ENCODE measurements around the gene C12orf42. TPM values are rescaled to one million over a fixed set of nuclear protein-coding genes. Genes with fewer than 3 reads are reported as not detected.

Gene C12orf42
- 2.7 TPM for polyA plus RNA-seq (ENCODE audit: insufficient read length)

GRCh38 chr12:103495469-103496456 is at the start of gene C12orf42:
Gene C12orf42 (minus strand): TSS chr12:103495968. CDS start chr12:103478426, 17,542 bp downstream.
- no peak for DNase-seq (ENCODE audit: low read depth)

DNA sequence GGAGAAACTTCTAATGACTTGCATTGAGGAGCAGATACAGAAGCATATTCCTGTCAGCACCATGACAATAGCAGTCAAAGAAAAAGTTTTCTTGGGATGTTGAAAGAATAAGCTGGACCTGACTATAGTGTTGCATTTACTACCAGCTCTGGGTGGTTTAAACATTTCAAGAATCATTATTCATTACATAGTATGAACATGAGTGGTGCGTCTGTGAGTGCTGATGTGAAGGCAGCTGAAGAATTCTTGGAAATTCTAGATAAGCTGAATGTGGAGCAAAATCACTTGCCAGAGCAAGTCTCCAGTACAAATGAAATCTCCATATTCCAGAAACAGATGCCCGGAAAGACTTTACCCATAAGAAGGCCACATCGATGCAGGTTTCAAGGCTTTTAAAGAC is 46.3 kb upstream of the C12orf42 start:
- no peak for DNase-seq (ENCODE audit: low read depth)

- DNase-seq (ENCODE audit: low read depth) = no peak
Observed at GRCh38 chr12:103540319-103540718, 44.6 kb upstream of the C12orf42 start.

DNA sequence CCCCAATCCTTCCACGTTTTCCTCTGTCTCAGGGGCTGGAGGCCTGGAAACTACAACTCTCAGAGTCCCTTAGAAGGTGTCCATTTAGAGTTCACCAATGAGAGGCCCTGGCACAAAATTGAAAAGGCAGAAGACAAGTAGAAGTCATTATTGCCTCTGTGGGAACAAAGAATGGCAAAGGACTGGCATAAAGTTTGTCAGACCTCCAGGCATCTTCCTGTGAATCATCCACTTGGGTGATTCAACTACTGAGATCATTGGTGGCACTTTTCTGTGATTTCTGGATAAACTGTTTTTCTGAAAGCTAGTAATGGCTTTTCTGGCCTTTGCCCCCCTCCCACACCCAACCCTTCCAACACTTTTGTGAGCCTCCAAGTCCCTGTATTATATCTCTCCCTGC is 42.6 kb upstream of the C12orf42 start:
- no peak for DNase-seq (ENCODE audit: low read depth)

GRCh38 chr12:103530307-103531066 is 34.7 kb upstream of the C12orf42 start:
- DNase-seq (ENCODE audit: low read depth) = no peak

DNA sequence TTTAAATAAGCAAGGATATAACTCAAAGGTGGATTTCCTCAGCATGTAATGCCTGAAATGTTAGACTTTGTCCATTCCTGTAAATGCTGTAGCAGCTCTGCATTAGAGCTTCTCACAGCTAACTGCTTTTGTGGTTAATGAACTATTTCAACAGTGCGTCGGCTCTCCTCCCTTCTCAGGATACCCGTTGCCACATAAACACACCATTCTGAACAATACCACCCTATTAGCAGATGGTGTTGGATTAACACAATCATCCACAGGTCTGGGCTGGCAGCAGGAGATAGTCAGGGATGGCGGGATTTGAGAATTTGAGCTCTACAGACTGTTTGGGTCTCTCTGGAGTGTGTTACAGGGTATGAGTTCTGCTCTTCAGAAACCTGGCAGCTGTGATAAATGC is 33.5 kb upstream of the C12orf42 start:
- DNase-seq (ENCODE audit: low read depth) = no peak

DNA sequence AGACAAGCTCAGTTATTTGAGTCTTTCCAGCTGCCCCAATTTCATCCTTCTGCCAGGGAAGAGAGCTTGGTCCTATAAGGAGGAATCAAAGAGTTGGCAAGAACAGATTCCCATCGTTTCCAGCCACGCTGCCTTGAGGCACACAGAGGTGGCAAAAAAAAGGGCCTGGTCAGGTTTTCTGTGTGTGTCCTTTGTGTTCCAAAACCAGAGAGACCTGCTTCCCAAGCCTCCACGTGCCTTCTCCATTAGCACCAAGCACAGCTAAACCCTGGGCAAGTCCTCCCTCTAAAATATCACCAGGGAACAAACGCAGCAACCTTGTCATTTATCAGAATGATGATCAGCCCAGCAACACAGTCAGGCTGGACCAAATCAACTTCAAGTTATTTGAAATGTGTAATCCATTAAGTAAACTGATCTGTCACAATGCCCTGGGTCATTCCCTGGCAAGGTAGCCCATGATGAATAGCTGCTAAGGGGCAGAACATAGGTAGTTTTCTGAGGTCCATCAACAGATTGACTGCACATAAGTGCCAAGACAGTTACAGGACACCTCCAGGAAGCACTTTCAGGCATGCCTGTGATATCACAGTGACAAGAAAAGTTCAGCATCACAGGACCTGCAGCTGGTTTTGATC is 28.6 kb upstream of the C12orf42 start:
- DNase-seq (ENCODE audit: low read depth) = no peak

GRCh38 chr12:103523771-103524170 is 28.0 kb upstream of the C12orf42 start:
- DNase-seq (ENCODE audit: low read depth) = no peak

DNA sequence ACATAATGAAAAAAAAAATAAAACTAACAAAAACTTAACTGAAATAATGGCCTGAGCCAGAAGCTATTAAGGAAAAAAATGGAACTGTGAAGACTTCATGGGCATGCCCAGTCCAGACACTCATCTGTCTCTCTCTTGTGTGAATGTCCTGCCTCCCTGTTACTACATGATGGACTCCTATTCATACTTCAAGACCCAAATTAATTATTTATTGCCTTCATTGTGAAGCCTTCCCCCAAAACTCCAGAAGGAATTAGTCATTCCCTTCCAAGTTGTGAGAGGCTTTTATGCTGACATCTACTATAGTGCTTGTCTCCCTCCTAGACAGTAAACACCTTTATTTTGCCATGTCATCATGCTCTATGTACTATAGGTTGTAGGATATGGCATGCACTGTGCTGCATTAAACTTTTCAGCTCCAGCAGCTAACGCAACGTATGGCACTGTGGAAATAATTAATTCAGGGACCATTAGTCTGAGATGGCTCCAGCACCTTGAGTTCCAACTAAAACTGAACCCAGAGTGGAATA is 25.0 kb upstream of the C12orf42 start:
- no peak for DNase-seq (ENCODE audit: low read depth)

GRCh38 chr12:103519632-103520031 is 23.9 kb upstream of the C12orf42 start:
- no peak for DNase-seq (ENCODE audit: low read depth)

- no peak for DNase-seq (ENCODE audit: low read depth)
Observed at GRCh38 chr12:103518899-103519298, 23.1 kb upstream of the C12orf42 start.

DNA sequence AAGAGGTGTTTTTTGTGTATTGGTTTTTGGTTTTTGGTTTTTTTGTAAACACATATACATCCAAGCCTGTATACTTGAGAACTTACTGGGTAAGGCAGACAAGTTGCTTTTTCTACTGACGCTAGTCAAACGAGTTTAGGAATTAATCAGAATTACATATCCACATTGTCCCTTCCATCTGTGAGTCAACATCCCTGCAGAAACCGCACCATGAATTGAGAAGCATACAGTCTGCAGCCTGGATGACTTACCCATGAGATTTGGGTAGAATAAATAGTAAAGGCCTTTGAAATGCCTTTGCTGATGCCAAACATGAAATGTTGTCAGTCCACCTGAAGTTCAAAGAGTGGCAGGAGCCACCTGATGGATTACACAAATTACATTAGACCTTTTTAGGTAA is 21.4 kb upstream of the C12orf42 start:
- DNase-seq (ENCODE audit: low read depth) = no peak

- DNase-seq (ENCODE audit: low read depth) = no peak
Observed at GRCh38 chr12:103515341-103515740, 19.6 kb upstream of the C12orf42 start.

DNA sequence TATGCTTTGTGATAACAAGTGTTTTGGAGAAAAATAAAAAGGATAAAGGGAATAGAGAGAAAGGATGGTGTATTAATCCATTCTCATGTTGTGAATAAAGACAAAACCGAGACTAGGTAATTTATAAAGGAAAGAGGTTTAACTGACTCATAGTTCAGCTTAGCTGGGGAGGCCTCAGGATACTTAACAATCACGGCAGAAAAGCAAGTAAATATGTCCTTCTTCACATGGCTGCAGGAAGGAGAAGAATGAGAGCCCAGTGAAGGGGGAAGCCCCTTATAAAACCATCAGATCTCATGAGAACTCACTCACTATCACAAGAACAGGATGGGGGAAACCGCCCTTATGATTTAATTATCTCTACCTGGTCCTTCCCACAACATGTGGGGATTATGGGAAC is 18.1 kb upstream of the C12orf42 start:
- no peak for DNase-seq (ENCODE audit: low read depth)

DNA sequence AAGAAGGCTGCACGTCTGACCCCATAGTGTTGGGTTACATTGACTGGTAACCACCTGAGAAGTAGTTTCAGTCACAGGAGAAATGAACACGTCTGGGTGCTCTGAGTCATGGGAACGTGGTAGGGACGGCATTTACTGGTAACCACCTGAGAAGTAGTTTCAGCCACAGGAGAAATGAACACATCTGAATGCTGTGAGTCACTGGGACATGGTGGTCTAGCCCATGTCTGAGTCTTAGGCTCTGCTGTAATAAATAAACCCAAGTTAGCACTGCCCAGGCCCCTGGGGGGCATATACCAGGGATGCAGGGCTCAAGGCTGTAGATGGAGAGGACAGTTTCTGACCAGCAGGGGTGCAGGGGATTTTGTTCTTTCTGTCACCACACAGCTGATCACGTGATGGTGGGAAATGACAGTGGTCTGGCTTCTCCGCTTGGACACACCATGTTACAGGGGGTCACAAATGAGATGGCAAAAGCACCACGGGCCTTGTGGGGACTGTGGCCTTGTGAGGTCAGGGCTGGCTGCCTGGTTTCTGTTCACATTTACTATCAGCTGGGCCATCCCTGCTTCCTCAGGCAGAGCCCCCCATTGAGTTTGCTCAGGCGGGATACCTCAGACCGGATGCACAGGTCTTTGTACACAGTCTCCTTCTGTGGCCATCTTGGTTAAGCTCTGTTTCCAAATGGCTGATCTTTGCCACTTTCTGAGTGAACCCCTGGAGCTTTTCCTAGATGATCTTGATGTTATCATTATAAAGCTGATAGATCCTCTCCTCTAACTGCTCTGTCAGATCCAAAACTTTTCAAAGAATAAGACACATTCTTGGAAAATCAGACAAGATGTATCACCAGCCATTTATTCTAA is 9.8 kb upstream of the C12orf42 start:
- no peak for DNase-seq (ENCODE audit: low read depth)

- no peak for DNase-seq (ENCODE audit: low read depth)
Observed at GRCh38 chr12:103504606-103505005, 8.8 kb upstream of the C12orf42 start.

DNA sequence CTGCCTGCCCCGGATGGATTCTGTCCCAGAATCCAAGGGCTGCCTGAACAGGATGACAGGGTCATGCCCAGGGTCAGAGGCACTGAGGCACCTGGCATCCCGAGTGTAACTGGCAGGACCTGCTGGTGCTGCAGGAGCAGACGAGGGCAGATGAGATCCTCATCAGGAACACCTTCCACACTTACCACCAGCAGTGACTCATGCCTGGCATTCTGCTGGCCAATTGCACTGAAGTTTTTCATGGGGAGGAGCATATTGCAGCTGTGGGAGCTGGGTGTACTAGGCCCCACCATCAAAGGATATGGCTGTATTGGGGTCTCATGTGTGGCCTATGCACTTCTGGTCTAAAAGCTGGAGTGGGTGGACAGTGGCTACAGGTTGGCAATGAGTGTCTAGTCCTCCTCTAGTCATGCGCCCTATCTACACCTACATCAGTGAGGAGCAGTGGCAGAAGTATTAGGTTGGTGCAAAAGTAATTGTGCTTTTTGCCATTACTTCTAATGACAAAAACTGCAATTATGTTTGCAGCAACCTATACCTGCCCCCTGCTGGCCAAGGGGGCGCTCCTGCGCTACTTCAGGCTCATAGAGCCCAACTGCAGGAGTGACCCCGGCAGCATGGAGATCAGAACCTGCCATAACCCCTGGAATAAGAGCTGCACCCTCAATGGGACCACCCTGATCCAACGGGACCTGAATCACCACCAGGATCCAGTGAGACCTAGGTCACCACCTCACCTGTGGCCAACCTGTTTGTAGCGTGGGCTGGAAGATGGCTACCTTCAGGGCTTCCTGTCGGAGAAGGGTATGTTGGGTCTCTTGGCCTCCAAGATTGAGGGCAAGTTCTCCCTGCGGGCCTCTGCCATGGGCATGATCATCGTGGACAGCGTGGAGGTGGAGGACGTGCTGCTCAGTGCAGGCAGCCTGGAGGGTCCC is 8.0 kb upstream of the C12orf42 start:
- no peak for DNase-seq (ENCODE audit: low read depth)

DNA sequence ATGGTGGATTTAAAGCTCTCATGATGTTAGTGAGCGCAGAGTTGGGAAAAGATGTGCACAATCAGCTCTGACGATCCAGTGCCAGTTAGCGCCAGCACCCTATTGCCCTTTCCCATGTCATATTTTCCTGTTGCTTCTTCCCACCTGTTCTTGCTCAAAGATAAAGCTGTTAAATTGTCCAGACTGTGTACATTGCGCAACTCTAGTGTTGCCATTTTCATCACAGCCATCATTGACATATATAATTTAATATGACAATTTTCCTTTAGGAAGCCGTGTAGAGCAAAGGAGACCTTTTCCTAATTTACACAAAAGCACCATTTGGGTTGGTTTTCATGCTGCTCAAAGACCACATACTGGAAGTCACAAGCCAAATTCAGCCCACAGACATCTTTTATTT is 5.7 kb upstream of the C12orf42 start:
- no peak for DNase-seq (ENCODE audit: low read depth)

- no peak for DNase-seq (ENCODE audit: low read depth)
Observed at GRCh38 chr12:103499571-103499970, 3.8 kb upstream of the C12orf42 start.

- DNase-seq (ENCODE audit: low read depth) = no peak
Observed at GRCh38 chr12:103498990-103499389, 3.2 kb upstream of the C12orf42 start.

Data from forelimb muscle (tissue), 1 donor.